ENCODE results near the gene GNG7. TPM values are rescaled to one million over a fixed set of nuclear protein-coding genes. Genes with fewer than 3 reads are reported as not detected.
"Not testable (repeated sequence)": the region's sequence is repeated elsewhere in the genome, so short reads cannot be mapped to it uniquely, and the experiment has no call there.

The GNG7 gene
- total and polyA plus RNA-seq, 10 of the 15 experiments (the other 5 are each of a cell fraction or from before 2014, with no cell fraction given), result 1.9 to 13.6 (median 6.5) TPM

DNA sequence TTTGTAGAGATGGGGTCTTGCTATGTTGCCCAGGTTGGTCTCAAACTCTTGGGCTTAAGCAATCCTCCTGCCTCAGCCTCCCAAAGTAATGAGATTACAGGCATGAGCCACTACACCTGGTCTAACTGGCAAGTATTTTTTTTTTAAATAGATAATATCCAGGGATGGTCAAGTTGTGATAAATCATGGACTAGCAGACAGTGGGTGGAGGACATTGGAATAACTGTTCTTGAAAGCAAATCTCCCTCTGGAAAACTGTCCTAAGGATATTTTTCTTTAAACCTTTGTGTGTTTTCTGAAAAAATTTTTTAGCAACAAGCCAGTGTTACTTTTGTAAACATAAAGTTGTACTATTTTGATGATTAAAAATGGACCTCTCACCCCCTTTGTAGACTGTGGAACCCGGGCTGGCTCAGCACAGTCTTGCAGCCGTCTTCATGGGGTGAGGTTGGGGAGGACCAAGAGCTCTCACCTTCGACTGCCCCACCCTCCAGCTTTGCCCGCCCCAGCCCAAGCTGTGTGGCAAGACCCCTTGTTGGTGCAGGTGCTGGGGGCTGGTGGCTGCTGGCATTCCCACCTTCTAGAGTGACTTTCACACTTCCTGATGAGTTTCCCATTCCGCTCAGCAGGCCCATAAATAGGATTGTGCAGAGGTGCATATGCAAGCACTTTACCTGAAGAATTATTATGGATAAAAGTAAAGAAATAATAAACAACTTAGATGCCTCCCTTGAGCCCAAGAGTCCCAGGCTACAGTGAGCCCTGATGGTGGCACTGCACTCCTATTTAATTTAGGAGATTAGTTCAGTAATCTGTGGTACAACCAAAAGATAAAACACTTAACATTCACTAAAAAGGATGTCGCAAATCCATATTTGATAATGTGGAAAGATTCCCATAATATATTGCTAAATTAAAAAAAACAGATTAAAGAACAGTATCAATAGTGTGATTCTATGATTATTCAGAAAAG lies 119.2 kb downstream of the GNG7 start:
- Histone ChIP-seq H3K79me2 (ENCODE audit: control insufficient read depth, insufficient read depth, low read length) (no peaks in the 10 kb centered on the region), H3K4me3 (no peak overlapping the region), H3K4me2 (ENCODE audit: control insufficient read depth, insufficient read depth) (no peak overlapping the region), H3K27me3 (replicated peaks in 1 of 2; ENCODE audit: control insufficient read depth in 2 of 2, insufficient read depth in 2 of 2, low read length in 1 of 2) (no peaks in the 10 kb centered on the region), H3K9ac (ENCODE audit: control insufficient read depth, insufficient read depth, low read length) (no peak overlapping the region), H3K36me3 (ENCODE audit: control insufficient read depth in 2 of 2, insufficient read depth in 2 of 2, low read length in 1 of 2) (no peaks in the 10 kb centered on the region), H4K20me1 (ENCODE audit: control insufficient read depth, insufficient read depth) (no peaks in the 10 kb centered on the region; the same call in 1 of the 2 replicates), H2AFZ (ENCODE audit: control insufficient read depth, low read depth, low read length) (no peak overlapping the region), H3K9me3 (replicated peaks; ENCODE audit: control insufficient read depth, insufficient read depth, low read length) (peaks cover 10% of the 10 kb centered on the region; the same call in 2 of the 3 replicates), H3K4me1 (ENCODE audit: control insufficient read depth, insufficient read depth, low read length) (peaks cover 7% of the 10 kb centered on the region; the same call in 1 of the 2 replicates), H3K27ac (ENCODE audit: control insufficient read depth, insufficient read depth) (no peak overlapping the region)
- CTCF ChIA-PET, result interaction anchor here (1.0 to 1.1 kb wide), 2 partner anchors 31 to 54 kb away, joined by 4 read pairs; no protein-coding TSS in a partner anchor
- intact Hi-C loops (cut with micrococcal nuclease; ENCODE audit: unreplicated experiment) (no loop called here), in situ Hi-C loops (cut with MboI) (no loop called here)
- WGBS (ENCODE audit: insufficient coverage, insufficient replicate concordance, low lambda C conversion rate, missing lambda C conversion rate), result 68% methylated on average over 5 of the region's 6 CpGs
- ATAC-seq, result no peak
- no peak for FAIRE-seq
- RAD21 ChIA-PET (ENCODE audit: unreplicated experiment), result interaction anchor here (0.9 to 1.6 kb wide), 3 partner anchors 24 to 107 kb away, joined by 3 to 4 read pairs (median 3); partner anchors contain the start of gene GADD45B
- POLR2A ChIA-PET, result interaction anchor here (1.1 to 1.2 kb wide), 3 partner anchors 8 to 105 kb away, joined by 3 to 4 read pairs (median 3); no protein-coding TSS in a partner anchor
- BruUV-seq (replicated peaks), result no TSS peak
- DNase-seq (ENCODE audit: low read depth, low spot score), result no peak
- TF ChIP-seq, protein P1, sequence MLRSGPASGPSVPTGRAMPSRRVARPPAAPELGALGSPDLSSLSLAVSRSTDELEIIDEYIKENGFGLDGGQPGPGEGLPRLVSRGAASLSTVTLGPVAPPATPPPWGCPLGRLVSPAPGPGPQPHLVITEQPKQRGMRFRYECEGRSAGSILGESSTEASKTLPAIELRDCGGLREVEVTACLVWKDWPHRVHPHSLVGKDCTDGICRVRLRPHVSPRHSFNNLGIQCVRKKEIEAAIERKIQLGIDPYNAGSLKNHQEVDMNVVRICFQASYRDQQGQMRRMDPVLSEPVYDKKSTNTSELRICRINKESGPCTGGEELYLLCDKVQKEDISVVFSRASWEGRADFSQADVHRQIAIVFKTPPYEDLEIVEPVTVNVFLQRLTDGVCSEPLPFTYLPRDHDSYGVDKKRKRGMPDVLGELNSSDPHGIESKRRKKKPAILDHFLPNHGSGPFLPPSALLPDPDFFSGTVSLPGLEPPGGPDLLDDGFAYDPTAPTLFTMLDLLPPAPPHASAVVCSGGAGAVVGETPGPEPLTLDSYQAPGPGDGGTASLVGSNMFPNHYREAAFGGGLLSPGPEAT (IDR thresholded peaks at IDR 0.05; ENCODE audit: low read depth), result peak; percentile 44; the same call in 1 of the 2 replicates
- TF ChIP-seq CHD1 (IDR thresholded peaks at IDR 0.05; ENCODE audit: low read depth, low read length) (no peak), CBX5 (IDR thresholded peaks at IDR 0.05; ENCODE audit: low read depth) (peak; percentile 97)
- TF ChIP-seq, protein P2, sequence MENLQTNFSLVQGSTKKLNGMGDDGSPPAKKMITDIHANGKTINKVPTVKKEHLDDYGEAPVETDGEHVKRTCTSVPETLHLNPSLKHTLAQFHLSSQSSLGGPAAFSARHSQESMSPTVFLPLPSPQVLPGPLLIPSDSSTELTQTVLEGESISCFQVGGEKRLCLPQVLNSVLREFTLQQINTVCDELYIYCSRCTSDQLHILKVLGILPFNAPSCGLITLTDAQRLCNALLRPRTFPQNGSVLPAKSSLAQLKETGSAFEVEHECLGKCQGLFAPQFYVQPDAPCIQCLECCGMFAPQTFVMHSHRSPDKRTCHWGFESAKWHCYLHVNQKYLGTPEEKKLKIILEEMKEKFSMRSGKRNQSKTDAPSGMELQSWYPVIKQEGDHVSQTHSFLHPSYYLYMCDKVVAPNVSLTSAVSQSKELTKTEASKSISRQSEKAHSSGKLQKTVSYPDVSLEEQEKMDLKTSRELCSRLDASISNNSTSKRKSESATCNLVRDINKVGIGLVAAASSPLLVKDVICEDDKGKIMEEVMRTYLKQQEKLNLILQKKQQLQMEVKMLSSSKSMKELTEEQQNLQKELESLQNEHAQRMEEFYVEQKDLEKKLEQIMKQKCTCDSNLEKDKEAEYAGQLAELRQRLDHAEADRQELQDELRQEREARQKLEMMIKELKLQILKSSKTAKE (IDR thresholded peaks at IDR 0.05; ENCODE audit: low read depth, poor library complexity, severe bottlenecking), result peak; percentile 46
- SMC1A ChIA-PET (ENCODE audit: uncharacterized antibody, unreplicated experiment), result interaction anchor here (1.5 to 5.8 kb wide), 4 partner anchors 16 to 105 kb away, joined by 5 to 47 read pairs (median 10); partner anchors contain the start of gene GADD45B

DNA sequence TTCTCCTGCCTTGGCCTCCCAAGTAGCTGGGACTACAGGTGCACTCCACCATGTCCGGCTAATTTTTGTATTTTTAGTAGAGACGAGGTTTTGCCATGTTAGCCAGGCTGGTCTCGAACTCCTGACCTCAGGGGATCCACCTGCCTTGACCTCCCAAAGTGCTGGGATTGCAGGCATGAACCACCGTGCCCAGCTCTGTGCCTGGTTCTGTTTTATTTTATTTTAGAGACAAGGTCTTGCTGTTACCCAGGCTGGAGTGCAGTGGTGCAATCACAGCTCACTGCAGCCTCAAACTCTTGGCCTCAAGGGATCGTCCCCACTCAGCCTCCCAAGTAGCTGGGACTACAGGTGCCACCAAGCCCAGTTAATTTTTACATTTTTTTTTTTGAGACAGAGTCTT lies 122.1 kb downstream of the GNG7 start:
- H2AFZ ChIP-seq (ENCODE audit: control insufficient read depth, low read depth, low read length); intact Hi-C loops (cut with micrococcal nuclease; ENCODE audit: unreplicated experiment); ATAC-seq; H3K4me3 ChIP-seq; H3K27ac ChIP-seq (ENCODE audit: control insufficient read depth, insufficient read depth); H3K9ac ChIP-seq (ENCODE audit: control insufficient read depth, insufficient read depth, low read length); H4K20me1 ChIP-seq (ENCODE audit: control insufficient read depth, insufficient read depth); FAIRE-seq; H3K4me1 ChIP-seq (ENCODE audit: control insufficient read depth, insufficient read depth, low read length); H3K36me3 ChIP-seq (ENCODE audit: control insufficient read depth in 2 of 2, insufficient read depth in 2 of 2, low read length in 1 of 2); BruUV-seq (replicated peaks); in situ Hi-C loops (cut with MboI); H3K4me2 ChIP-seq (ENCODE audit: control insufficient read depth, insufficient read depth); H3K9me3 ChIP-seq (replicated peaks; ENCODE audit: control insufficient read depth, insufficient read depth, low read length); H3K79me2 ChIP-seq (ENCODE audit: control insufficient read depth, insufficient read depth, low read length); H3K27me3 ChIP-seq (replicated peaks in 1 of 2; ENCODE audit: control insufficient read depth in 2 of 2, insufficient read depth in 2 of 2, low read length in 1 of 2); DNase-seq (ENCODE audit: low read depth, low spot score): not testable (repeated sequence)
- 79% methylated on average over 5 of the region's 5 CpGs for WGBS (ENCODE audit: insufficient coverage, insufficient replicate concordance, low lambda C conversion rate, missing lambda C conversion rate)
- CTCF ChIA-PET, result interaction anchor here (0.9 to 4.7 kb wide), 14 partner anchors 10 to 188 kb away, joined by 3 to 50 read pairs (median 5); partner anchors contain the start of gene GADD45B
- SMC1A ChIA-PET (ENCODE audit: uncharacterized antibody, unreplicated experiment), result interaction anchor here (0.5 to 5.8 kb wide), 8 partner anchors 12 to 106 kb away, joined by 3 to 47 read pairs (median 6); partner anchors contain the start of gene GADD45B
- RAD21 ChIA-PET (ENCODE audit: unreplicated experiment), result interaction anchor here (0.8 to 3.9 kb wide), 7 partner anchors 14 to 102 kb away, joined by 3 to 51 read pairs (median 12); partner anchors contain the start of gene GADD45B
- POLR2A ChIA-PET, result interaction anchor here (0.6 to 1.6 kb wide), 5 partner anchors 38 to 403 kb away, joined by 3 to 12 read pairs (median 3); partner anchors contain the start of genes GADD45B and TIMM13

All from GM12878 (cell line).